B cell (primary cell): ENCODE results near the gene PAX4. TPM values are rescaled to one million over a fixed set of nuclear protein-coding genes. Genes with fewer than 3 reads are reported as not detected.
A peak's percentile ranks its signal among the peaks of the same experiment; 100 is the strongest.

Experiments used
- ATAC-seq: fragments of 200-7000 bp; cut with Tn5 transposase; one replicate; pipeline ENCODE4 v1.10.0; 2021; ENCODE audit warnings: low read depth, mild to moderate bottlenecking, moderate number of reproducible peaks, moderate library complexity
- CTCF ChIA-PET: fragments of 350-600 bp; sonication (Branson Sonifier 250); formaldehyde crosslinking; loops from one replicate; lab custom pipeline; 2021; ENCODE audit warnings: antibody characterized with exemption, inconsistent platforms; lab: Charles Lee
- POLR2A ChIA-PET: fragments of 350-600 bp; sonication (Branson Sonifier 250); formaldehyde crosslinking; loops from one replicate; lab custom pipeline; 2021; ENCODE audit warnings: antibody characterized with exemption; lab: Charles Lee
- DNase-seq: peaks from one replicate; pipeline ENCODE4 v3.0.0; 2013
- H2AFZ ChIP-seq: 2 replicates; pipeline ENCODE4 v1.6.1; 2012; ENCODE audit warnings: mild to moderate bottlenecking, low read depth, low read length; ENCODE audit not compliant: insufficient read depth, poor library complexity, severe bottlenecking
- H3K27ac ChIP-seq, 2 donors: 1 replicate in 1 of 2; 2 replicates in 1 of 2; pipeline ENCODE4 v1.5.1; 2012 to 2013; ENCODE audit warnings: low read length in 2 of 2, mild to moderate bottlenecking in 2 of 2, moderate library complexity in 1 of 2
- H3K27me3 ChIP-seq, 4 experiments: fragments of 200-600 bp in 1 of 4; sonication (generic) in 1 of 4; replicated peaks in 1 of 4; 1 replicate in 2 of 4; 2 replicates in 2 of 4; pipeline versions ENCODE4 v1.6.1 to v1.7.0; 2013 to 2016; ENCODE audit warnings: low read length in 3 of 4, mild to moderate bottlenecking in 2 of 4, mixed read lengths in 1 of 4, moderate library complexity in 1 of 4; ENCODE audit not compliant: insufficient read depth in 4 of 4, control insufficient read depth in 3 of 4; ENCODE audit errors: control extremely low read depth in 1 of 4
- H3K36me3 ChIP-seq, 2 experiments: replicated peaks in 1 of 2; 1 replicate in 1 of 2; 2 replicates in 1 of 2; pipeline versions ENCODE4 v1.6.1 to v1.7.1; 2013; ENCODE audit warnings: low read length in 1 of 2; ENCODE audit not compliant: insufficient read depth in 2 of 2, control insufficient read depth in 1 of 2; ENCODE audit errors: control extremely low read depth in 1 of 2, extremely low read depth in 1 of 2
- H3K4me1 ChIP-seq, 2 donors: fragments of 200-600 bp in 1 of 2; sonication (generic) in 1 of 2; 1 replicate in 1 of 2; 2 replicates in 1 of 2; pipeline versions ENCODE4 v1.5.1 to v1.6.1; 2013 to 2017; ENCODE audit warnings: low read length in 2 of 2; ENCODE audit not compliant: control insufficient read depth in 2 of 2, insufficient read depth in 2 of 2
- H3K4me2 ChIP-seq: replicated peaks from 2 replicates; pipeline ENCODE3; 2012; ENCODE audit warnings: mild to moderate bottlenecking, low read depth, low read length; ENCODE audit not compliant: poor library complexity, severe bottlenecking
- H3K4me3 ChIP-seq, 5 experiments: fragments of 200-600 bp in 1 of 5; sonication (generic) in 1 of 5; 1 replicate in 3 of 5; 2 replicates in 2 of 5; pipeline versions ENCODE4 v1.5.1 to v1.7.0; 2011 to 2016; ENCODE audit warnings: low read length in 4 of 5, mild to moderate bottlenecking in 4 of 5, low read depth in 2 of 5, control low read depth in 1 of 5, moderate library complexity in 1 of 5; ENCODE audit not compliant: insufficient read depth in 1 of 5; ENCODE audit errors: control extremely low read depth in 1 of 5, extremely low read depth in 1 of 5
- H3K79me2 ChIP-seq: fragments of 200-600 bp; sonication (generic); one replicate; pipeline ENCODE4 v1.6.0; 2016; ENCODE audit warnings: low read length; ENCODE audit not compliant: control insufficient read depth, insufficient read depth
- H3K9ac ChIP-seq: fragments of 200-600 bp; sonication (generic); 2 replicates; pipeline ENCODE4 v1.6.1; 2017; ENCODE audit warnings: mild to moderate bottlenecking, low read length, moderate library complexity
- H3K9me3 ChIP-seq, 3 donors: one replicate each; pipeline versions ENCODE4 v1.6.1 to v1.7.1; 2013; ENCODE audit warnings: low read length in 2 of 3; ENCODE audit not compliant: control insufficient read depth in 2 of 3, insufficient read depth in 1 of 3; ENCODE audit errors: control extremely low read depth in 1 of 3
- H4K20me1 ChIP-seq: 2 replicates; pipeline ENCODE4 v1.6.0; 2012; ENCODE audit warnings: mild to moderate bottlenecking, low read length; ENCODE audit not compliant: insufficient read depth, control insufficient read depth, poor library complexity, severe bottlenecking
- H3K27ac Mint-ChIP-seq: one replicate; pipeline ENCODE4 v1.8.0; 2021; ENCODE audit warnings: mixed read lengths
- H3K27me3 Mint-ChIP-seq: one replicate; pipeline ENCODE4 v1.8.0; 2021; ENCODE audit warnings: mixed read lengths
- H3K4me1 Mint-ChIP-seq: one replicate; pipeline ENCODE4 v1.8.0; 2021; ENCODE audit warnings: mixed read lengths
- H3K4me3 Mint-ChIP-seq: one replicate; pipeline ENCODE4 v1.8.0; 2021; ENCODE audit warnings: mixed read lengths
- H3K9me3 Mint-ChIP-seq: one replicate; pipeline ENCODE4 v1.8.0; 2022; ENCODE audit warnings: mixed read lengths; ENCODE audit not compliant: insufficient read depth
- CTCF ChIP-seq: fragments of 200-600 bp; IDR thresholded peaks from one replicate; pipeline ENCODE4 v1.8.0; 2022; ENCODE audit warnings: antibody characterized with exemption, mild to moderate bottlenecking
- EZH2 ChIP-seq: IDR thresholded peaks from 2 replicates; pipeline ENCODE4 v1.6.1; 2012; ENCODE audit warnings: borderline replicate concordance, low read depth, mild to moderate bottlenecking, moderate library complexity, low read length; ENCODE audit not compliant: insufficient read depth, poor library complexity, severe bottlenecking
- WGBS: methylation state at CpG from one replicate; pipeline ENCODE4 v1.1.5; 2013; ENCODE audit warnings: missing lambda C conversion rate; ENCODE audit not compliant: insufficient coverage; 5-methylcytosine and 5-hydroxymethylcytosine counted together
- intact Hi-C: fragments of 100-400 bp; cut with micrococcal nuclease; formaldehyde crosslinking; loops from one replicate; pipeline ENCODE4 v1.10.0; 2022
- polyA plus RNA-seq: library from polyadenylated mRNA; depleted of rRNA; stranded (reverse); fragments of >200 nt; gene quantifications from 2 replicates; pipeline ENCODE4 v1.2.3, GENCODE V29; 2012
- total RNA-seq, 2 donors: library from RNA; stranded (reverse); fragments of 120-200 nt in 1 of 2; gene quantifications; 1 replicate in 1 of 2; 2 replicates in 1 of 2; pipeline versions ENCODE4 v1.2.3 to v1.2.4, GENCODE V29; 2013 to 2022

PAX4 gene
- total and polyA plus RNA-seq, 2 donors (not counting 1 experiment from before 2014, with no cell fraction given), result not detected

GRCh38 chr7:127586346-127586745, 31.6 kb downstream of the PAX4 start:
- no peak for DNase-seq
- H3K27ac ChIP-seq, result no peak overlapping the region
- H3K79me2 ChIP-seq, result peaks cover 49% of the 10 kb centered on the region
- H4K20me1 ChIP-seq, result peaks cover 19% of the 10 kb centered on the region
- H3K27me3 ChIP-seq, result no peaks in the 10 kb centered on the region
- H3K4me2 ChIP-seq, result peak overlapping the region; percentile 95
- H3K4me1 Mint-ChIP-seq, result peaks cover 63% of the 10 kb centered on the region
- peak overlapping the region; percentile 43 for H3K27ac Mint-ChIP-seq
- no peak for ATAC-seq
- H3K9me3 Mint-ChIP-seq, result no peaks in the 10 kb centered on the region
- TF ChIP-seq EZH2, result no peak
- TF ChIP-seq CTCF, result no peak
- H3K27me3 Mint-ChIP-seq, result no peaks in the 10 kb centered on the region
- H3K4me3 Mint-ChIP-seq, result peak overlapping the region; percentile 89
- H3K4me3 ChIP-seq, result no peak overlapping the region
- ChIA-PET POLR2A (interaction anchor here (1.4 kb wide), 1 partner anchor 65 kb away, joined by 10 read pairs; the partner anchor contains the start of gene SND1), CTCF (no interaction called here)
- H3K9me3 ChIP-seq, result peaks cover 0 to 2% (median 0%) of the 10 kb centered on the region in 3 donors
- H3K36me3 ChIP-seq, result peaks cover 0 to 24% of the 10 kb centered on the region in 2 experiments
- no peak overlapping the region for H3K9ac ChIP-seq
- H2AFZ ChIP-seq, result no peak overlapping the region
- H3K4me1 ChIP-seq, result peaks cover 44 to 53% of the 10 kb centered on the region in 2 donors
- intact Hi-C loops, result loop anchor here (5.0 kb wide), 1 partner anchor 1151 kb away; the partner anchor contains the start of gene CALU
- WGBS, result 100% methylated on average over 2 of the region's 2 CpGs
